ENCODE data around the gene KRT28.

The KRT28 gene, protein sequence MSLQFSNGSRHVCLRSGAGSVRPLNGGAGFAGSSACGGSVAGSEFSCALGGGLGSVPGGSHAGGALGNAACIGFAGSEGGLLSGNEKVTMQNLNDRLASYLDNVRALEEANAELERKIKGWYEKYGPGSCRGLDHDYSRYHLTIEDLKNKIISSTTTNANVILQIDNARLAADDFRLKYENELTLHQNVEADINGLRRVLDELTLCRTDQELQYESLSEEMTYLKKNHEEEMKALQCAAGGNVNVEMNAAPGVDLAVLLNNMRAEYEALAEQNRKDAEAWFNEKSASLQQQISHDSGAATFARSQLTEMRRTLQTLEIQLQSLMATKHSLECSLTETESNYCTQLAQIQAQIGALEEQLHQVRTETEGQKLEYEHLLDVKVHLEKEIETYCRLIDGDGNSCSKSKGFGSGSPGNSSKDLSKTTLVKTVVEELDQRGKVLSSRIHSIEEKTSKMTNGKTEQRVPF

GRCh38 chr17:40799859-40800258 lies at the start of gene KRT28:
Gene KRT28 (minus strand): TSS chr17:40799959. CDS start chr17:40799893, 66 bp downstream.
- no peak for DNase-seq (ENCODE audit: low read depth in 2 of 2)

GRCh38 chr17:40848583-40849235 lies 49.0 kb upstream of the KRT28 start:
- no peak for DNase-seq (ENCODE audit: low read depth in 2 of 2)

- DNase-seq (ENCODE audit: low read depth in 2 of 2), result no peak
Observed at GRCh38 chr17:40846515-40847144, 46.9 kb upstream of the KRT28 start.

- DNase-seq (ENCODE audit: low read depth in 2 of 2), result no peak
Observed at GRCh38 chr17:40844671-40845107, 44.9 kb upstream of the KRT28 start.

DNA sequence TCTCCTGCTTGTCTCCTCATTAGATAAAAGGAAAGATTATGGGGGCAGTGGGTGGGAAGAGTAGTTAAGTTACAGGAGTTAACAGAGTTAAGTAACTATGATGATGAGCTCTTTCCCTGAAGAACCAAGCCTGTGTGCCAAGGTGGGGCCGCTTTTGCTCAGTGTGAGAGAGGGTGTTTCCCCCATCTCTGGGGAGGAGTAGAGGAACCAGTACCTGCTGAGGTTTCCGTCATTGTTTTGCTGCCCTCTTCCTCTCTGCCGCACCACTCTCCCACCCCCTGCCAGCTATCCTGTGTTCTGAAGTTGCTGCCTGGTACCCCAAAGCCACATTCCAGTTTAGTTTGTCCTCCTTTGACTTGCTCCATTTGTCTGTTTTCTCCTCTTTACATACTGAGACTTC lies 43.5 kb upstream of the KRT28 start:
- DNase-seq (ENCODE audit: low read depth in 2 of 2), result no peak

DNA sequence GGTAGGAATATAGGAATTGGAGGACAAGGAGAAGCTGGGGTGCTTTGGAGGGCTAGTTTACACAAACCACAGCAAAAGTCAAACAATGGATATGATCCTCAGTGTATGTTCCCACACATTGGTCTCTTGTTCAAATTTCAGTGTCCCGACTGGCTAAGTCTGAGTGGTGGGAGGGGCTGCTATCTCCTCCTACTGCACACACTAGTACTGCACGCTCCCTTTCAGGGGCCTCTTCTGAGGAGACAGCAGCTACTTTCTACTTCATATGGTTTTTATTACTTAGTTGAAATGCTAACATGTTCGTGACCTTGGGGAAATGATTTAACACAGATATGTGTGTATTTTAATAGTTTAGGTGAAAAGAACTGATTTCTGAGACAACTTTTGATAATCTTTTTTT lies 41.5 kb upstream of the KRT28 start:
- no peak for DNase-seq (ENCODE audit: low read depth in 2 of 2)

GRCh38 chr17:40839194-40839593 lies 39.4 kb upstream of the KRT28 start:
- DNase-seq (ENCODE audit: low read depth in 2 of 2), result no peak

DNA sequence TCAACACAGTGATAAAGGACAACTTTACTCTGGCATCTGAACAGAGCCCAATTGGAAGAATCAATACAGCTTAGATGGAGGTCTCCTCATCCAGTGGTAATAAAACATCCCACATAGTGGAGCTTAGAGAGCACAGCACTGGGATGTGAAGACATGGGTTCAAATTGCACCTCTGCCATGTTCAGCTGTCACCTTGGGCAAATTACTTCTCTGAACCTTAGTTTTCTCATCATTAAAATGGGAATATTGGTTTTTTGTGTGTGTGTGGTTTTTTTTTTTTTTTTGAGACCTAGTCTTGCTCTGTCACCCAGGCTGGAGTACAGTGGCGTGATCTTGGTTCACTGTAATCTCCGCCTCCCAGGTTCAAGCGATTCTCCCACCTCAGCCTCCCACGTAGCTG lies 36.3 kb upstream of the KRT28 start:
- no peak for DNase-seq (ENCODE audit: low read depth in 2 of 2)

GRCh38 chr17:40833882-40834281 lies 34.1 kb upstream of the KRT28 start:
- no peak for DNase-seq (ENCODE audit: low read depth in 2 of 2)

GRCh38 chr17:40832840-40833239 lies 33.1 kb upstream of the KRT28 start:
- no peak for DNase-seq (ENCODE audit: low read depth in 2 of 2)

GRCh38 chr17:40830085-40830776 lies 30.5 kb upstream of the KRT28 start:
- DNase-seq (ENCODE audit: low read depth in 2 of 2), result no peak

GRCh38 chr17:40828454-40829044 lies 28.8 kb upstream of the KRT28 start:
- DNase-seq (ENCODE audit: low read depth in 2 of 2), result no peak

DNA sequence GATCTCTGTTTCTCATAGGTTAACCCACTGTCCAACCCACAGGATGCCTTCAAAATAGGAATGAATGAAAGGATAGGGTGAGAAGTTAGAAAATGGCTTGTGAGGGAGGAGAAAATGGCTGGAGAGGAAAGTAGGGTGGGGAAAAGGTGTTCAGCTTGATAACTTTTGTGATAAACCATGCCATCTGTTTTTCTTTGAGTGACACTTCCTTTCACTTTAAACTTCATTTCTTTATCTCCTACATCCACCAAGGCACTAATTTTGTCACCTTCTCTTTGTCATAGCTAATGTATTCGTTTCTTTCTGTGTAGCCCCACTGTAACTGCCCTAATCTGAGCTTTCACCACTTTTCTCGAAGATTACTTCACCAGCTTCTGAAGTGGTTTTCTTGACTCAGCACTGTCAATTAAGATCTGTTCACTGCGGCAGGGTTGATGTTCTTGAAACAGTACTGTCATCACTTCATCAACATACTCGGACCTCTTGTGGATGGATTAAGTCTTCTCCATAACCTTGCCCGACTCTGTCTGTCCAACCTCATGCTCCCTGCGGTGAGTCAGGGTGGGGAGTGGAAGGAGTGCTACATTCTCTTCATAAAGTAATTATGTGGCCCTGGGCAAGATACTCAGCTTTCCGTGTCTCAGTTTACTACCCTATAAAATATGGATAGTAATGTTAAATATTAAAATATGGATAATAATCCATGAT lies 28.1 kb upstream of the KRT28 start:
- no peak for DNase-seq (ENCODE audit: low read depth in 2 of 2)

DNA sequence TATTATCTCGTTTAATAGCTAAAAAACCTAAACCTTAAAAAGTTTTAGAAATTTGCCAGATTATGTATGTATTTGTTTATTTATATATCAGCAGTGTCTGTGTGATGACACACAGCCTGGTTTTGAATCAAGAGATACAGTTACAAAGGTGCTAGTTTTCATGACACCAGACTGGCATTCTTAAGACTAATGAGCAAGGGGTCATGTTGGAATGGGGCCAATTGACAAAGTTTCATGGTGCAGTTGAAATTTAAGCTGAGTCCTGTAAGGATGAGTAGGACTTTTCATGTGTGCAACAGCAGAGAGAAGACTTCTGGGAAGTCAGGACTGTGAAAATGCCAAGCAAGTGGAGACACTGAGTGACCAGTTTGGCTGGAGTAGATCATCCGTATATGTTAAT lies 25.8 kb upstream of the KRT28 start:
- no peak for DNase-seq (ENCODE audit: low read depth in 2 of 2)

GRCh38 chr17:40824015-40824832 lies 24.5 kb upstream of the KRT28 start:
- DNase-seq (ENCODE audit: low read depth in 2 of 2), result no peak

- no peak for DNase-seq (ENCODE audit: low read depth in 2 of 2)
Observed at GRCh38 chr17:40822132-40822812, 22.5 kb upstream of the KRT28 start, which contains the start of gene KRT10. Gene KRT10 (minus strand): TSS chr17:40822614. CDS start chr17:40822585, 29 bp downstream.

DNA sequence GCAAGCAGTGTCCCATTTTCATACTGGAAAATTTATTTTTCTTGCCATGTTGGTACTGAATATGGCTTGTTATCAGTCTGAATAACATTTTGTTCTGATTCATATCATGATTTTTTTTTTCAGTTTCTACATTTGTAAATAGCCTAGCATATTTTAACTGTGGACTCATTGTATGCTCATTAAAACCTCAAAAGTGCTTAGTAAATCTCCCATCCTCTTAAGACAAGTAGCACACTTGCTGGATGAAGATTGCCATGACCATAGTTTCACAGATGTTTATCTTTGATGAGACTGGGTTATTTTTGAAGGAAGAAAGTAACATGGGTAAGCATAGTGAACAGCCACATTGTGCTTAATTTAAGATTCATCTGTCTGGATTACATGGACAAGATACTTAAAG lies 21.8 kb upstream of the KRT28 start:
- DNase-seq (ENCODE audit: low read depth in 2 of 2), result no peak

DNA sequence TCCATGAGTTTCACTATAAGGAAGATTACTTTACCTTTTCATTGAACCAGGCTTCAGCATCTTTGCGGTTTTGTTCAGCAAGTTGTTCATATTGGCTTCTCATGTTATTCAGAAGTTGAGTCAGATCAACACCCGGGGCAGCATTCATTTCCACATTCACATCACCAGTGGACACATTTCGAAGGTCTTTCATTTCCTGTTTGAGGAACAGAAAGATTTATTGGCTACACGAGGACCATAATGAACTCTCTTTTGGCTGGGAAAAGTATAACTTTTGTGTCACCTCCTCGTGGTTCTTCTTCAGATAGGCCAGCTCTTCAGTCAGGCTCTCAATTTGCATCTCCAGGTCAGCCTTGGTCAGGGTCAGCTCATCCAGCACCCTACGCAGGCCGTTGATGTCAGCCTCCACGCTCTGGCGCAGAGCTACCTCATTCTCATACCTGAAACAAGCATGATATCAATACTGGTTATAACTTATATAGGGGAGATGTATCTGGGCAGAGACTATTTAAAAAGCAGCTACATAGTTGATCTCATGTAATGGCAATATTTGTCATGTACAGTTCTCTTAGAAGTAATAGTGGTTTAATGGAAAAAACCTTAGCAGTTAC lies 20.6 kb upstream of the KRT28 start:
- DNase-seq (ENCODE audit: low read depth in 2 of 2), result no peak

DNA sequence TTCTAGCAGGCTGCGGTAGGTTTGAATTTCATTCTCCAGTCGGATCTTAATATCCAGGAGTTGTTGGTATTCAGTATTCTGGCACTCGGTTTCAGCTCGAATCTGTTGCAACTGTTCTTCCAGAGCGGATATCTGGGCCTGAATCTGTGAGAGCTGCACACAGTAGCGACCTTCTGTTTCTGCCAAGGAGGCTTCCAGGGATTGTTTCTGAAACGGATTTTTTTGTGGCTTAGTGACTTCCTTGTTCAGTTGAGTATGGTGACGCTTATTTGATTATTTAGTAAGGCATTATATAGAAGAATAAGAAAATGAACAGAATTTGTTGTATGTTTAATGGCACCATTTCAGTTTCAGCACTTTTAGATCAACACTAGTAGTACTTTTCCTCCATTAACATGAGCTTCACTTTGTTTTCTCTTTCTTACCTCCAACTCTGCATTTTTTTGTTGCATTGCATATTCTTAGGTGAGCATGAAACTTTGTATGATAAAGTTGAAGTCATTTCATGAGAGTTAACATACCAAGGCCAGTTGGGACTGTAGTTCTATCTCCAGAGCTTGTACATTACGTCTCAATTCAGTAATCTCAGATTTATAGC lies 19.9 kb upstream of the KRT28 start:
- DNase-seq (ENCODE audit: low read depth in 2 of 2), result no peak

Data from stimulated activated CD8-positive, alpha-beta memory T cell treated with anti-CD3 and anti-CD28 coated beads, Interleukin-7, amount 100 ng/mL, for 1 hour (primary cell).